HepG2 (cell line): ENCODE measurements around the gene EPB41L5. TPM values are rescaled to one million over a fixed set of nuclear protein-coding genes. Genes with fewer than 3 reads are reported as not detected.
"Not testable (repeated sequence)": the region's sequence is repeated elsewhere in the genome, so short reads cannot be mapped to it uniquely, and the experiment has no call there.

Source experiments
- ATAC-seq: fragments of 200-7000 bp; cut with Tn5 transposase; 3 replicates; pipeline ENCODE4 v1.9.1; 2020; ENCODE audit warnings: mild to moderate bottlenecking, moderate library complexity
- BruUV-seq: library from RNA; stranded (reverse); fragments of 400-500 nt; replicated peaks from 2 replicates; lab custom pipeline; 2021; lab: Mats Ljungman, UMichigan
- CTCF ChIA-PET: fragments of 300-600 bp; formaldehyde crosslinking; extraction: SDS; loops from one replicate; lab custom pipeline; 2021; ENCODE audit warnings: low total read pairs, inconsistent platforms, low intra/inter-chr PET ratio; lab: Yijun Ruan, JAX
- POLR2A ChIA-PET: fragments of 350-600 bp; sonication (Branson Sonifier 250); formaldehyde crosslinking; loops from one replicate; lab custom pipeline; 2020; ENCODE audit warnings: antibody characterized with exemption, inconsistent platforms; lab: Yijun Ruan, JAX
- DNase-seq: peaks from one replicate; pipeline ENCODE4 v3.0.0-alpha.2; 2015; ENCODE audit warnings: low spot score
- FAIRE-seq: peaks from 3 replicates; lab custom pipeline; 2011; peaks lifted over from hg19 to GRCh38; lab: Jason Lieb, UNC
- H2AFZ ChIP-seq: one replicate; pipeline ENCODE4 v1.6.1; 2011; ENCODE audit warnings: low read length, inconsistent platforms
- H3K27ac ChIP-seq: fragments of 300-600 bp; 3 replicates; pipeline ENCODE4 v1.8.0; 2011; ENCODE audit warnings: mixed run types, mild to moderate bottlenecking, mixed read lengths, low read length, inconsistent platforms; ENCODE audit not compliant: insufficient read depth; ENCODE audit errors: extremely low read length
- H3K27me3 ChIP-seq, 2 experiments: fragments of 200-600 bp in 1 of 2; 2 replicates in 1 of 2; 3 replicates in 1 of 2; pipeline versions ENCODE4 v1.6.0 to v1.8.0; 2011; ENCODE audit warnings: low read length in 2 of 2, mild to moderate bottlenecking in 2 of 2, moderate library complexity in 2 of 2, inconsistent platforms in 1 of 2; ENCODE audit not compliant: insufficient read depth in 2 of 2, control insufficient read depth in 1 of 2
- H3K36me3 ChIP-seq, 2 experiments: fragments of 200-600 bp in 1 of 2; replicated peaks in 1 of 2; 2 replicates in 1 of 2; 3 replicates in 1 of 2; pipeline versions ENCODE4 v1.5.1 to v1.8.0; 2011; ENCODE audit warnings: low read length in 2 of 2, inconsistent platforms in 1 of 2; ENCODE audit not compliant: insufficient read depth in 2 of 2, control insufficient read depth in 1 of 2
- H3K4me1 ChIP-seq: 2 replicates; pipeline ENCODE4 v1.5.1; 2012; ENCODE audit warnings: low read length, inconsistent platforms; ENCODE audit not compliant: insufficient read depth
- H3K4me2 ChIP-seq: 2 replicates; pipeline ENCODE4 v1.6.0; 2011; ENCODE audit warnings: low read depth, low read length, inconsistent platforms
- H3K4me3 ChIP-seq, 3 experiments: fragments of 200-600 bp in 1 of 3; sonication (generic), shearing (Covaris generic) in 1 of 3; replicated peaks in 1 of 3; 2 replicates each; pipeline ENCODE4 v1.5.1; 2011 to 2016; ENCODE audit warnings: low read length in 3 of 3, inconsistent platforms in 2 of 3, low read depth in 2 of 3, mild to moderate bottlenecking in 2 of 3, control low read depth in 1 of 3, mixed read lengths in 1 of 3; ENCODE audit not compliant: insufficient read depth in 1 of 3
- H3K79me2 ChIP-seq: one replicate; pipeline ENCODE4 v1.6.1; 2011; ENCODE audit warnings: low read length, inconsistent platforms; ENCODE audit not compliant: insufficient read depth
- H3K9ac ChIP-seq: 2 replicates; pipeline ENCODE4 v1.6.0; 2011; ENCODE audit warnings: mild to moderate bottlenecking, low read depth, low read length, inconsistent platforms; ENCODE audit not compliant: insufficient read depth
- H3K9me3 ChIP-seq: 2 replicates; pipeline ENCODE4 v1.5.1; 2012; ENCODE audit warnings: mild to moderate bottlenecking, low read length
- H4K20me1 ChIP-seq: 2 replicates; pipeline ENCODE4 v1.6.0; 2011; ENCODE audit warnings: inconsistent platforms, mild to moderate bottlenecking, low read length, moderate library complexity; ENCODE audit not compliant: insufficient read depth
- PHF21A ChIP-seq: sonication (generic); formaldehyde crosslinking; IDR thresholded peaks from 2 replicates; pipeline ENCODE4 v1.5.0; 2020; ENCODE audit warnings: mild to moderate bottlenecking, missing genetic modification reagents
- TOE1 ChIP-seq: sonication (generic); formaldehyde crosslinking; IDR thresholded peaks from 2 replicates; pipeline ENCODE4 v1.4.0; 2020; ENCODE audit warnings: mild to moderate bottlenecking, missing genetic modification reagents
- ZFP36L1 ChIP-seq: sonication (generic); formaldehyde crosslinking; IDR thresholded peaks from 2 replicates; pipeline ENCODE4 v1.8.0; 2022; ENCODE audit warnings: mild to moderate bottlenecking, missing genetic modification reagents, moderate library complexity
- ZFP62 ChIP-seq: sonication (generic); formaldehyde crosslinking; IDR thresholded peaks from 2 replicates; pipeline ENCODE4 v1.4.0; 2020; ENCODE audit warnings: missing genetic modification reagents
- ZNF780A ChIP-seq: sonication (generic); formaldehyde crosslinking; IDR thresholded peaks from 2 replicates; pipeline ENCODE4 v1.8.0; 2022; ENCODE audit warnings: mild to moderate bottlenecking, missing genetic modification reagents, moderate library complexity
- WGBS: methylation state at CpG from one replicate; pipeline ENCODE4 v1.1.6; 2017; ENCODE audit warnings: low lambda C conversion rate; 5-methylcytosine and 5-hydroxymethylcytosine counted together
- in situ Hi-C: cut with HindIII; loops from 2 replicates; pipeline ENCODE4 v1.10.0; 2017; ENCODE audit warnings: low pct_unique_long_range_greater_than_20kb; ENCODE audit not compliant: extremely low pct_ligation_motif_present
- intact Hi-C: fragments of 100-400 bp; cut with micrococcal nuclease; formaldehyde crosslinking; loops from one replicate; pipeline ENCODE4 v1.10.0; 2022; ENCODE audit not compliant: unreplicated experiment
- polyA plus RNA-seq, 8 experiments: library from polyadenylated mRNA; depleted of rRNA in 3 of 8; stranded (reverse) in 7 of 8; unstranded in 1 of 8; fragments of >200 nt; fragmentation: Illumina TruSeq in 4 of 8; extraction: Trizol in 4 of 8; gene quantifications; 2 replicates each; pipeline versions ENCODE4 v1.2.1 to v1.2.3, GENCODE V29; 2011 to 2016; ENCODE audit warnings: low read depth in 4 of 8, missing spikeins in 1 of 8, mixed read lengths in 1 of 8; ENCODE audit not compliant: insufficient read depth in 1 of 8
- total RNA-seq, 5 experiments: library from RNA; depleted of rRNA; stranded (reverse); fragments of >200 nt; fragmentation: Illumina TruSeq; extraction: Trizol; gene quantifications; 2 replicates each; pipeline ENCODE4 v1.2.3, GENCODE V29; 2016; ENCODE audit warnings: low read depth in 1 of 5
- TF ChIP-seq, protein P1 (sequence below): sonication (generic); formaldehyde crosslinking; IDR thresholded peaks from 2 replicates; pipeline ENCODE4 v1.5.0; 2020; ENCODE audit warnings: mild to moderate bottlenecking, missing genetic modification reagents, moderate library complexity
- TF ChIP-seq, protein P2 (sequence below): sonication (generic); formaldehyde crosslinking; IDR thresholded peaks from 2 replicates; pipeline ENCODE4 v1.4.0; 2020; ENCODE audit warnings: missing genetic modification reagents, mild to moderate bottlenecking, borderline replicate concordance

The EPB41L5 gene
- total and polyA plus RNA-seq, 2 of the 13 experiments (the other 11 are each of a cell fraction or from before 2014, with no cell fraction given), result 40.5 to 47.5 TPM

DNA sequence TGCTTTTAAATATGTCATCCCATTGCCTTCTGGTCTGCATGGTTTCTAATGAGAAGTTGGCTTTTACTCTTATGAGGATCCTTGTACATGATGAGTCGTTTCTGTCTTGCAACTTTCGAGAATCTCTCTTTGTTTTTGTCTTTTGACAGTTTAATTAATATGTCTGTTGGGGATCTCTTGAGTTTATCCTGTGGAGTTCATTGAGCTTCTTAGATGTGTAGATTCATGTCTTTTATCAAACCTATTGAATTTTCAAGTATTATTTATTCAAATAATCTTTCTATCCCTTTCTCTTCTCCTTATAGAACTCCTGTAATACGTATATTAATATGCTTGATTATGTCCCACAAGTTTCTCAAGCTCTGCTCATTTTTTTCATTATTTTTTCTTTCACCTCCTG, 142.4 kb downstream of the EPB41L5 start (continued):
- TF ChIP-seq, protein P1, sequence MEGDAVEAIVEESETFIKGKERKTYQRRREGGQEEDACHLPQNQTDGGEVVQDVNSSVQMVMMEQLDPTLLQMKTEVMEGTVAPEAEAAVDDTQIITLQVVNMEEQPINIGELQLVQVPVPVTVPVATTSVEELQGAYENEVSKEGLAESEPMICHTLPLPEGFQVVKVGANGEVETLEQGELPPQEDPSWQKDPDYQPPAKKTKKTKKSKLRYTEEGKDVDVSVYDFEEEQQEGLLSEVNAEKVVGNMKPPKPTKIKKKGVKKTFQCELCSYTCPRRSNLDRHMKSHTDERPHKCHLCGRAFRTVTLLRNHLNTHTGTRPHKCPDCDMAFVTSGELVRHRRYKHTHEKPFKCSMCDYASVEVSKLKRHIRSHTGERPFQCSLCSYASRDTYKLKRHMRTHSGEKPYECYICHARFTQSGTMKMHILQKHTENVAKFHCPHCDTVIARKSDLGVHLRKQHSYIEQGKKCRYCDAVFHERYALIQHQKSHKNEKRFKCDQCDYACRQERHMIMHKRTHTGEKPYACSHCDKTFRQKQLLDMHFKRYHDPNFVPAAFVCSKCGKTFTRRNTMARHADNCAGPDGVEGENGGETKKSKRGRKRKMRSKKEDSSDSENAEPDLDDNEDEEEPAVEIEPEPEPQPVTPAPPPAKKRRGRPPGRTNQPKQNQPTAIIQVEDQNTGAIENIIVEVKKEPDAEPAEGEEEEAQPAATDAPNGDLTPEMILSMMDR (CRISPR knock-in tag), result no peak
- TF ChIP-seq ZFP36L1 (CRISPR knock-in tag) (no peak), ZFP62 (no peak), ZNF780A (no peak), PHF21A (CRISPR knock-in tag) (no peak), TOE1 (CRISPR knock-in tag) (no peak)
- TF ChIP-seq, protein P2, sequence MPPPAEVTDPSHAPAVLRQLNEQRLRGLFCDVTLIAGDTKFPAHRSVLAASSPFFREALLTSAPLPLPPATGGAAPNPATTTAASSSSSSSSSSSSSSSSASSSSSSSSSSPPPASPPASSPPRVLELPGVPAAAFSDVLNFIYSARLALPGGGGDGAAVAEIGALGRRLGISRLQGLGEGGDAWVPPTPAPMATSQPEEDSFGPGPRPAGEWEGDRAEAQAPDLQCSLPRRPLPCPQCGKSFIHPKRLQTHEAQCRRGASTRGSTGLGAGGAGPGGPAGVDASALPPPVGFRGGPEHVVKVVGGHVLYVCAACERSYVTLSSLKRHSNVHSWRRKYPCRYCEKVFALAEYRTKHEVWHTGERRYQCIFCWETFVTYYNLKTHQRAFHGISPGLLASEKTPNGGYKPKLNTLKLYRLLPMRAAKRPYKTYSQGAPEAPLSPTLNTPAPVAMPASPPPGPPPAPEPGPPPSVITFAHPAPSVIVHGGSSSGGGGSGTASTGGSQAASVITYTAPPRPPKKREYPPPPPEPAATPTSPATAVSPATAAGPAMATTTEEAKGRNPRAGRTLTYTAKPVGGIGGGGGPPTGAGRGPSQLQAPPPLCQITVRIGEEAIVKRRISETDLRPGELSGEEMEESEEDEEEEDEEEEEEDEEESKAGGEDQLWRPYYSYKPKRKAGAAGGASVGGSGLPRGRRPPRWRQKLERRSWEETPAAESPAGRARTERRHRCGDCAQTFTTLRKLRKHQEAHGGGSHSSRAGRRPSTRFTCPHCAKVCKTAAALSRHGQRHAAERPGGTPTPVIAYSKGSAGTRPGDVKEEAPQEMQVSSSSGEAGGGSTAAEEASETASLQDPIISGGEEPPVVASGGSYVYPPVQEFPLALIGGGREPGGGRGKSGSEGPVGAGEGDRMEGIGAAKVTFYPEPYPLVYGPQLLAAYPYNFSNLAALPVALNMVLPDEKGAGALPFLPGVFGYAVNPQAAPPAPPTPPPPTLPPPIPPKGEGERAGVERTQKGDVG (CRISPR knock-in tag), result no peak
- TF ChIP-seq, all 625 proteins: peak for 0

DNA sequence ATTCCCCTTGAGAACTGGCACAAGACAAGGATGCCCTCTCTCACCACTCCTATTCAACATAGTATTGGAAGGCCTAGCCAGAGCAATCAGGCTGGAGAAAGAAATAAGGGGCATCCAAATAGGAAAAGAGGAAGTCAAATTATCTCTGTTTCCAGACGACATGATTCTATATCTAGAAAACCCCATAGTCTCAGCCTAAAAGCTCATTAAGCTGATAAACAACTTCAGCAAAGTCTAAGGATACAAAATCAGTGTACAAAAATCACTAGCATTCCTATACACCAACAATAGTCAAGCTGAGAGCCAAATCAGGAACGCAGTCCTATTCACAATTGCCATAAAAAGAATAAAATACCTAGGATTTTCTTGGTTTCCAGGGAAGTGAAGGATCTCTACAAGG, 145.8 kb downstream of the EPB41L5 start:
- H3K27me3 ChIP-seq, H3K9me3 ChIP-seq, H3K9ac ChIP-seq, POLR2A ChIA-PET, in situ Hi-C loops, H3K4me1 ChIP-seq, H4K20me1 ChIP-seq, BruUV-seq, H3K79me2 ChIP-seq, H3K4me3 ChIP-seq, H3K4me2 ChIP-seq, DNase-seq, H3K27ac ChIP-seq, intact Hi-C loops, H2AFZ ChIP-seq, FAIRE-seq, CTCF ChIA-PET, ATAC-seq: not testable (repeated sequence)
- H3K36me3 ChIP-seq, result peaks cover 4 to 25% of the 10 kb centered on the region in 2 experiments; a peak in 3 of 5 replicates
- 99% methylated on average over 2 of the region's 2 CpGs for WGBS
